UCSD-AML1 (cell line): Measurements from ENCODE around the gene LANCL1.
"Not testable (repeated sequence)": the region's sequence is repeated elsewhere in the genome, so short reads cannot be mapped to it uniquely, and the experiment has no call there.

Experiments used
- DNase-seq: peaks from one replicate; lab custom pipeline; 2025; ENCODE audit not compliant: unreplicated experiment; lab: John Stamatoyannopoulos, UW

The LANCL1 gene

GRCh38 chr2:210460322-210461227, 16.0 kb downstream of the LANCL1 start:
- no peak for DNase-seq

- no peak for DNase-seq
Observed at GRCh38 chr2:210459880-210460279, 16.7 kb downstream of the LANCL1 start.

GRCh38 chr2:210459407-210459806, 17.2 kb downstream of the LANCL1 start:
- no peak for DNase-seq

GRCh38 chr2:210458395-210458794, 18.2 kb downstream of the LANCL1 start:
- DNase-seq: no peak

- DNase-seq: no peak
Observed at GRCh38 chr2:210456571-210456970, 20.0 kb downstream of the LANCL1 start.

- DNase-seq: no peak
Observed at GRCh38 chr2:210454336-210454735, 22.2 kb downstream of the LANCL1 start.

GRCh38 chr2:210452194-210452593, 24.4 kb downstream of the LANCL1 start:
- DNase-seq: no peak

- DNase-seq: not testable (repeated sequence)
Observed at GRCh38 chr2:210450942-210451341, 25.6 kb downstream of the LANCL1 start.

- DNase-seq: no peak
Observed at GRCh38 chr2:210445732-210446131, 30.8 kb downstream of the LANCL1 start.

- no peak for DNase-seq
Observed at GRCh38 chr2:210445116-210445707, 31.3 kb downstream of the LANCL1 start.

- no peak for DNase-seq
Observed at GRCh38 chr2:210443527-210443926, 33.0 kb downstream of the LANCL1 start.

- DNase-seq: no peak
Observed at GRCh38 chr2:210442878-210443277, 33.7 kb downstream of the LANCL1 start.

GRCh38 chr2:210442457-210442856, 34.1 kb downstream of the LANCL1 start:
- DNase-seq: no peak

GRCh38 chr2:210440206-210440605, 36.4 kb downstream of the LANCL1 start:
- no peak for DNase-seq

GRCh38 chr2:210435439-210435838, 41.1 kb downstream of the LANCL1 start:
- DNase-seq: no peak

- DNase-seq: no peak
Observed at GRCh38 chr2:210432633-210433032, 43.9 kb downstream of the LANCL1 start.

- DNase-seq: no peak
Observed at GRCh38 chr2:210429403-210430137, 47.0 kb downstream of the LANCL1 start.

GRCh38 chr2:210428393-210429179, 48.0 kb downstream of the LANCL1 start:
- DNase-seq: no peak

GRCh38 chr2:210427309-210427708, 49.2 kb downstream of the LANCL1 start:
- DNase-seq: not testable (repeated sequence)

- no peak for DNase-seq
Observed at GRCh38 chr2:210422366-210422765, 54.2 kb downstream of the LANCL1 start.

GRCh38 chr2:210421916-210422315, 54.6 kb downstream of the LANCL1 start:
- DNase-seq: peak; percentile 10
